GDM1 (cell line): Measurements from ENCODE around the gene EOLA2.
A peak's percentile ranks its signal among the peaks of the same experiment; 100 is the strongest.
"Not testable (repeated sequence)": the region's sequence is repeated elsewhere in the genome, so short reads cannot be mapped to it uniquely, and the experiment has no call there.

Experiments used
- DNase-seq: peaks from one replicate; lab custom pipeline; 2025; lab: John Stamatoyannopoulos, UW

EOLA2 gene

GRCh38 chrX:149938427-149938880 lies at the start of gene EOLA2:
TSS of gene EOLA2 (minus strand) at chrX:149938491. CDS start at chrX:149933874, 4,617 bp downstream.
- DNase-seq: peak; percentile 96

DNA sequence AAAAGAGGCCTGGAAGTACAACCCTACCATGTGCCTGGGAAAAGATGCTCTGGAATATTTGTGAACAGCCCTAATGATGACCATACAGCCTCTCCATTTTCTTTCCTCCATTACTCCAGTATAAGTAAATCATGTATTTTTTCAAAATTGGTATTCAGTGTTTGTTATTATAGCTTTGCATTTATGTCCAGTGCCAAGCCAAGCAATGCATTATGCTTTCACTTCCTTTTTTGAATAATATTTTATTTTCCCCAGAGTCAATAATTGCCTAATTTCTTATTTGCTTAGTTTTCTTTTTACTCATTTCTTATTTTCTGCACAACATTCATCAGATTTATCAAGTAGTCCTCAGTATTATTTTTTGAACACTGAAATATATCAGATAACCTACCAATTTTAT lies 49.3 kb upstream of the EOLA2 start:
- DNase-seq: no peak

- no peak for DNase-seq
These were observed 46.1 kb upstream of the EOLA2 start for GRCh38 chrX:149984411-149984810.

DNA sequence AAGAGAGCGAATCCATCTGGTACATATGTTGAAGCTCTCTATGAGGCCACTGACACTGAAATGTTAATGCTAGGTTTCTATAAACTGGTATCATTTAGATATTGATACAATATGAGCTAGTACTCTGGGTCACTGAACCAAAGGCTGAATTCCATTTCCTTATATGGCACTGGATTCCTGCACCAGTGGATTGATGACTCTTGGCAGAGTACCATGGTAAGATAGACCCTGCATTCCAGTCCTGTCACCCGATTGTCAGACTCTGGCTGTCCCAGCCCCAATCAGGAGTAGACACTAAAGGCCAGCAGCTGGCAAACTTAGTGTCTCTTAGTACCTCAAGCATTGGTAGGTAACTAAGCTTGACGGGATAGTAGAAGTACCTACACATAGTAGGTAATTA lies 44.0 kb upstream of the EOLA2 start:
- no peak for DNase-seq

GRCh38 chrX:149979126-149979644 lies 40.9 kb upstream of the EOLA2 start:
- DNase-seq: no peak

DNA sequence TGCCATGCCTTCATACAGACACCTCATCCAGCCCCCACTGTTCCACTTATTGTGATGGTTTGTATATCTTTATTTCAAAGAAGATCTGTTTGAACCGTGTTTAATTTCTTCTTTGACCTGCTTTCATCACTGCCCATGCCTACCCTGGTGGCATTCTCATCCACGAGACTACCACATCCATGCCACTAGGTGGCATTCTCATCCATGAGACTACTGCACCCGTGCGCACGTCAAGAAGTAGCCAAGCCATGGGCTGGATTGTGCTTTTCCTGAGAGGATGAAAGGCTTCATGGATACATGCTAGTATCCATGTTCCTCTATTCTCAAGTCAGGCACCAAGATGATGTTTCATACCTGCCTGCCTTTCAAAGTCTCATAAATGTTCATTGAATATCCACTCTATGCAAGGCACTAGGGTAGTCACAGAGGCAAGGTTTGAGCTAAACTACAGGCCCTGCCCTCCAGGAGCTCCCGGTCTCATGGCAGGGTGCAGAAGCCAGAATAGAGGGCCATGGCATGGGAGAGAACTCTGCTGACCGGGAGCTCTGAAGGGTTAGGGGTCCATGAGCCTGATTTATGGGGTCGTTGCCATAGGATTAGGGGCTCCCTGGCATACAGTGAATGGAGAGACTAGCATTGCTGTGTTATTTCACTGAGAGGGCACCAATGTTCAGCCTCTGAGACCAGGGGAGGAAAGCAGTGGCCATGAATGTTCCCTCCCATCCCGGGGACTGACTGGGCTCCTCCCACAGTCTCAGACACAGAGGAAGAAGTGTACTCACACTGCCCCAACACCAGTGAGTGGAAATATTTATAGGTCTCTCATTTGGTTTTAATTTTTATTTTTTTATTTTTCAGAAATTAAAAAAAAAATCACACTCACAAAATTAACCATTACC lies 24.8 kb upstream of the EOLA2 start:
- DNase-seq: peak; percentile 39

DNA sequence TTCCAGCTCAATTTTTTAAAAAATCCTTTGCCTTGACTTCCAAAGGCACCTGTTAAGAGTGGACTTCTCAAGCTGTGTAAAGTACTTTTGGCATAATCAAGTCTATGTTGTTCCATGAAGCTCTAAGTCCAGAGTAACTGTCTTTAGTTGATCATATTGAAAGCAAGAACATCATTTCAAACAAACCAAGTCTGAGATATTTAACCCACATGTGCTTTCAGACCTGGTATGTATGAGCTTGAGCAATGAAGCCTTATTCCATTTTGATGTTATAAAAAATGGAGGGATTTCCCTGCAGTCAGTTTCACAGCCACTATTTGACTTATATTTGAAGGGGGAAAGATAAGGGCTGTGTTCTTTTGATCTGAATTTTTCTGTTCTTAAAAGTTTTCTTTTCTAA lies 23.7 kb upstream of the EOLA2 start:
- no peak for DNase-seq

DNA sequence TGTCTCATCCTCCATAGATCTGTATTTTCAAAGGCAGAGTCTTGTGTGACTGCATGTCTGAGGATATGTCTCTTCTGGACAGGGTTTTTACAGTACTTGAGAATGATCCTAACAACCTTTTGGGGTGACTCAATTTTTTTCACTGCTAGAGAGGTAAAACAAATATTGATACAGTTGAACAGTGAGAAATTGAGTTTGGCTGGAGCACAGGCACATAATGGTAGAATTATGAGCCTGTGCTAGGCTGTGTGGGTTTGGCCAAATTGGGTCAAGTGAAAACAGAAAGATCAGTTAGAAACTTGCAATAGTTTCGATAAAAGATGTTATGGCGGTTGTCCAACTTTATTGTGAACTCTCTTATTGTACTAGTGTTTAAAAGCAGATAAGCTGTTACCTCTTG lies 23.3 kb upstream of the EOLA2 start:
- no peak for DNase-seq

- DNase-seq: no peak
These were observed 12.4 kb upstream of the EOLA2 start for GRCh38 chrX:149950681-149951080.

DNA sequence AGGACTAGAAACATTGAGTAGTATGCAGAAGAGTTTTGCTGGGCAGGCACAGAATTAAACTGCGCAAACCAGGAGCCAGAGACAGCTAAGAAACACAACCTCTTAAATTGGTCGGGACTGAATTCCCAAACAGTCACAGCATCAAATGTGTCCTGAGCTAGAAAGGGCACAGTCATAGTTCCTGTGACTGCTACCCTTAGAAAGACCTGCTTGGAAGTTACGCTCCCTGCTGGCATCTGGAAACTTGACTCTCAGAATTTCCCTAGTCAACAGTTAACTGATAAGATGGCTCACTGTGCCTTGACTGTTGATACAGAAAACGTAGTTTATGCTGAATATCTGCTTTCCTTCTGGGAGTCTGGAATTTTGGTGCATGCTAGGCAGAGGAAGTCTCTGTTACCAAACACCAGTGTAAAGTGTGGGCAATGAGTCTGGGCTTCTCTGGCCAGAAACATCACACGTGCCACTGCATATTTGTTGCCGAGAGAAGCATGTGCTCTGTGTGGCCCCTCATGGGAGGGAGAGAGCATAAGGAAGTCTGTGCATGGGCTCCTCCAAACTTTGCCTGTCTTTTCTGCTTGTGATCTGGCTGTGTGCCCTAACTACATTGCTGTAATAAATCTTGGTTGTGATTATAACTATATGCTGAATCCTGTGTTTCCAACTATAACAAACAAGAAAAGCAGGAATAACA lies 11.6 kb upstream of the EOLA2 start:
- DNase-seq: no peak

DNA sequence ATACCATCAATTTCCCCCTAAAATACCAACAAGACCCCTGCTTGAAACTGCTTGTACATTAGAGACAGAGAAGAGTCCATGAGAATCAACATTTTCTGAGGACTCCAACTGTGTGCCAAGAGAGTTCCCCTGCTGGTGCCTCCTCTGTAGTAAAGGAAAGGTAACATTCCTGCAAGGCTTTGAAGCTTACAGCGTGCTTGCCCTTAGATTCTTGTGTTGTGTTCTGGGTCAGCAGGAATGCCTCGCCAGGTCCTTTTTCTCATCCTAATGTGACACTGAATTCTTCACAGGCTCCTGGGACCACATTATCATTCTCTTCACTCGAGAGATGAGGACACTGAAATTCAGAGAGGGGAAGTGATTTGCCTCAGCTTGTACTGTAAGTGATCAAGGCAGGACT lies 9.7 kb upstream of the EOLA2 start:
- DNase-seq: no peak

- not testable (repeated sequence) for DNase-seq
These were observed 8.6 kb upstream of the EOLA2 start for GRCh38 chrX:149946932-149947331.

GRCh38 chrX:149945820-149946219 lies 7.5 kb upstream of the EOLA2 start:
- DNase-seq: not testable (repeated sequence)

GRCh38 chrX:149945087-149945670 lies 6.9 kb upstream of the EOLA2 start:
- DNase-seq: not testable (repeated sequence)

DNA sequence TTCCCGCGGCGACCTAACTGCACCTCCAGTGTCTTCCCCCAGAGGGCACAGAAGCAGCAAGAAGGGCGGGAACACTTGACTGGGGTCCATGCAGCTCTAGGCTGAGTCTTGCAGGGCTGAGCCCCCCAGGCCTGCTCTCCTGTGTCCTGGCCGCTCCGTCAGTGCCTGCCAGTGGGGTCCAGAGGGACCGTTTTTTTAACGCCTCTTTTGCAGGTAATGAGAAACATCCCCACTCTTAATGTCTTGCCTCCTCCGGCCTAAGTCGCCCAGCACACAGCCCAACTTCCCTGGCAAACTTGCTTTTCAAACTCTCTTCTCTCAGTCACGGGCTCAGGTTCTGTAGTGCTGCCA lies 2.4 kb upstream of the EOLA2 start:
- DNase-seq: not testable (repeated sequence)

DNA sequence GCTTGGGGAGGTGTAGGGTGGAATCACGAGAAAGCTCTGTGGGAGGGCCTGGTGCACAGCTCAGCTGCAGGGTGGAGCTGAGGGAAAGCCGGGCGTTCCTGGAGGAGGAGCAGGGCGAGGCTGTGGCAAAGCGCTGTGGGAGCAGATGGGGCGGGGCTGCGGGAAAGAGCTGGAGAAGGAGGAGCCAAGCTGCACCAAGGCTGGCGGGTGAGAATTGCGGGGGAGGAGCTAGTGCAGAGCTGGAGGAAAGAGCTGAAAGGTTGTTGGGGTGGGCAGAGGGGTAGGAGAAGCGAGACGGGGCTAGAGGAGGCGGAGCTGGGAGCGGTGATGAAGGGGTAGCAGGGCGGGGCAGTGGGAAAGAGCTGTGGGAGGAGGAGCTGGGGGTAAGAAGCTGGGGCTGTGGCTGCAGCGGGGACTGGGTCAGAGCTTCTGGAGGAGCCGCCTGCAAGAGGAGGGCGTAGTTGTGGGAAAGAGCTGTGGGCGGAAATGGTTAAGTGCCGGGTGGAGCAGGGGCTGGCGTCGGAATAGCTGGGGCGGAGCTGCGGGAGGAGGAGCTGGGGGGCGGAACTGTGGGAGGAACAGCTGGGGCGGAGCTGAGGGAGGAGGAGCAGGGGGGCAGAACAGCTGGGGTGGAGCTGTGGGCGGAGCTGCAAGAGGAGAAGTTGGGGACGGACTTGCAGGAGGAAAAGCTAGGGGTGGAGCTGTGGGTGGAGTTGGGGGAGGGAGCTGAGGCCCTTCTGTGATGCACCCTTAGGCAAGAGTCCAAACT lies 1.8 kb upstream of the EOLA2 start:
- peak; percentile 95 for DNase-seq

GRCh38 chrX:149939655-149939904 lies 1.3 kb upstream of the EOLA2 start:
- DNase-seq: no peak

DNA sequence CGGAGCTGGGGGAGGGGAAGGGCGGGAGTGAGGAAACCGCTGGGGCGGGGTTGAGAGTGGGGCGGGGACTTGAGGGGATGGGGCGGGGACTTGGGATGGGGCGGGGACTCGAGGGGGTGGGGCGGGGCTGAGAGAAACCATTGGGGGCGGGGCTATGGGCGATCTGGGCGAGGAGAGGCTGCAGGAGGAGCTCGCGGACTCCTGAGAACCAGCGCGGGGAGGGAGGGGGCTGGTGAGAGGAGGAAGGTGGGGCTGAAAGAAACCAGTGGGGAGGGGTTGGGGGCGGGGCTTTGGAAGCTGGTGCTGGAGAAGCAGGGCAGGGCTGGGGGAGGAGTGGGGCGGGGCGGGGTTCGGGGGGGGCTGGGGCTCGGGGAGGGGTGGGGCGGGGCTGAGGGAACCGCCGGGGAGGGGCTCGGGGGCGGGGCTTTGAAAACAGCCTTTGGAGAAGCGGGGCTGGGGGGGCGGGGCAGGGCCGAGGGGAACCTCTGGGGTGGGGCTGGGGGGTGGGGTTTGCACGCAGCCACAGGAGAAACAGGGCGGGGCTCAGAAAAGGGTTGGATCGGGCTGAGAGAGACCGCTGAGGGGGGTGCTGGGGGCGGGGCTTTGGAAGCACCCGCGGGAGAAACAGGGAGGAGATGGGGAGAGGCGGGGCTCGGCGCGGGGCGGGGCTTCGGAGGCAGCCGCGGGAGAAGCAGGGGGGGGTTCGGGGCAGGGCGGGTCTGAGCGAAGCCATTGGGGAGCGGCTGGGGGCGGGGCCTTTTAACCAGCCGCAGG lies 777 bp upstream of the EOLA2 start:
- peak; percentile 79 for DNase-seq

- no peak for DNase-seq
These were observed 342 bp downstream of the EOLA2 start for GRCh38 chrX:149937871-149938426.

GRCh38 chrX:149937328-149937727 lies 963 bp downstream of the EOLA2 start:
- DNase-seq: not testable (repeated sequence)

GRCh38 chrX:149933547-149933946 lies 4.7 kb downstream of the EOLA2 start:
- not testable (repeated sequence) for DNase-seq
